Measurements from ENCODE around the gene SH3GLB2. TPM values are rescaled to one million over a fixed set of nuclear protein-coding genes. Genes with fewer than 3 reads are reported as not detected.
A peak's percentile ranks its signal among the peaks of the same experiment; 100 is the strongest.

The SH3GLB2 gene
- 57.8 to 66.4 TPM (median 62.2 TPM) in 3 replicates for total RNA-seq
- long read RNA-seq, full-length matches to known transcripts: 142 of 184 reads
- long read RNA-seq, partial matches to known transcripts: 7 of 184 reads
- long read RNA-seq, other reads (novel, unspliced or antisense): 35 of 184 reads

- Mint-ChIP-seq H3K4me1 (ENCODE audit: low read depth) (peaks cover 24% of the 10 kb centered on the region), H3K4me3 (ENCODE audit: unreplicated experiment) (peak within 1 kb of the TSS; percentile 76), H3K27ac (ENCODE audit: unreplicated experiment) (peak within 1 kb of the TSS; percentile 68), H3K27me3 (ENCODE audit: low read depth) (no peaks in the 10 kb centered on the region), H3K9me3 (ENCODE audit: low read depth) (no peaks in the 10 kb centered on the region), H3K36me3 (ENCODE audit: low read depth) (no peaks in the 10 kb centered on the region)
- peak; percentile 99 for DNase-seq (ENCODE audit: low spot score)
- TF ChIP-seq CTCF (IDR thresholded peaks at IDR 0.05): peak; percentile 89
These were observed at the start of gene SH3GLB2 for GRCh38 chr9:129028192-129028966. TSS of gene SH3GLB2 (minus strand) at chr9:129028331. CDS start at chr9:129028154, 177 bp downstream.

GRCh38 chr9:129077236-129077635 lies 49.1 kb upstream of the SH3GLB2 start:
- TF ChIP-seq CTCF (IDR thresholded peaks at IDR 0.05): no peak
- Mint-ChIP-seq H3K27me3 (ENCODE audit: low read depth) (no peaks in the 10 kb centered on the region), H3K4me1 (ENCODE audit: low read depth) (peaks cover 21% of the 10 kb centered on the region), H3K4me3 (ENCODE audit: unreplicated experiment) (no peak overlapping the region), H3K9me3 (ENCODE audit: low read depth) (no peaks in the 10 kb centered on the region), H3K27ac (ENCODE audit: unreplicated experiment) (no peak overlapping the region), H3K36me3 (ENCODE audit: low read depth) (no peaks in the 10 kb centered on the region)
- DNase-seq (ENCODE audit: low spot score): no peak

- Mint-ChIP-seq H3K27me3 (ENCODE audit: low read depth) (no peaks in the 10 kb centered on the region), H3K27ac (ENCODE audit: unreplicated experiment) (no peak overlapping the region), H3K4me3 (ENCODE audit: unreplicated experiment) (no peak overlapping the region), H3K9me3 (ENCODE audit: low read depth) (no peaks in the 10 kb centered on the region), H3K4me1 (ENCODE audit: low read depth) (peaks cover 15% of the 10 kb centered on the region), H3K36me3 (ENCODE audit: low read depth) (no peaks in the 10 kb centered on the region)
- no peak for TF ChIP-seq CTCF (IDR thresholded peaks at IDR 0.05)
- DNase-seq (ENCODE audit: low spot score): no peak
These were observed 48.5 kb upstream of the SH3GLB2 start for GRCh38 chr9:129076640-129077037.

- Mint-ChIP-seq H3K4me1 (ENCODE audit: low read depth) (peaks cover 13% of the 10 kb centered on the region), H3K36me3 (ENCODE audit: low read depth) (no peaks in the 10 kb centered on the region), H3K27ac (ENCODE audit: unreplicated experiment) (no peak overlapping the region), H3K9me3 (ENCODE audit: low read depth) (no peaks in the 10 kb centered on the region), H3K4me3 (ENCODE audit: unreplicated experiment) (no peak overlapping the region), H3K27me3 (ENCODE audit: low read depth) (no peaks in the 10 kb centered on the region)
- no peak for DNase-seq (ENCODE audit: low spot score)
- TF ChIP-seq CTCF (IDR thresholded peaks at IDR 0.05): no peak
These were observed 48.0 kb upstream of the SH3GLB2 start for GRCh38 chr9:129075996-129076639.

- H3K27ac Mint-ChIP-seq (ENCODE audit: unreplicated experiment): no peak overlapping the region
- H3K27me3 Mint-ChIP-seq (ENCODE audit: low read depth): no peaks in the 10 kb centered on the region
- no peak for DNase-seq (ENCODE audit: low spot score)
- H3K36me3 Mint-ChIP-seq (ENCODE audit: low read depth): no peaks in the 10 kb centered on the region
- no peak for TF ChIP-seq CTCF (IDR thresholded peaks at IDR 0.05)
- H3K4me3 Mint-ChIP-seq (ENCODE audit: unreplicated experiment): no peak overlapping the region
- H3K4me1 Mint-ChIP-seq (ENCODE audit: low read depth): peaks cover 4% of the 10 kb centered on the region
- H3K9me3 Mint-ChIP-seq (ENCODE audit: low read depth): no peaks in the 10 kb centered on the region
These were observed 46.0 kb upstream of the SH3GLB2 start for GRCh38 chr9:129074106-129074505.

Data from chondrocyte (in vitro differentiated cells).